HCT116 (cell line): ENCODE measurements around the gene EXOC4. TPM values are rescaled to one million over a fixed set of nuclear protein-coding genes. Genes with fewer than 3 reads are reported as not detected.

Source experiments
- ATAC-seq: fragments of 200-7000 bp; cut with Tn5 transposase; 2 replicates; pipeline ENCODE4 v1.9.1; 2020; ENCODE audit warnings: mild to moderate bottlenecking, moderate library complexity
- BruUV-seq: library from RNA; stranded (reverse); fragments of 400-500 nt; replicated peaks from 2 replicates; lab custom pipeline; 2021; lab: Mats Ljungman, UMichigan
- CTCF ChIA-PET: fragments of 300-600 bp; sonication (Branson Sonifier 250); formaldehyde crosslinking; loops from one replicate; lab custom pipeline; 2021; ENCODE audit warnings: antibody characterized with exemption; lab: Charles Lee
- POLR2A ChIA-PET: fragments of 300-600, 350-600 bp; sonication (Branson Sonifier 250); formaldehyde crosslinking; loops from one replicate; lab custom pipeline; 2021; ENCODE audit warnings: antibody characterized with exemption; lab: Charles Lee
- RAD21 ChIA-PET, 2 experiments: fragments of 300-600 bp; sonication (Branson Sonifier 250); formaldehyde crosslinking; loops; one replicate each; lab custom pipeline; 2023; ENCODE audit warnings: low total read pairs in 2 of 2; ENCODE audit not compliant: uncharacterized antibody in 2 of 2, unreplicated experiment in 2 of 2, low non-redundant PET in 1 of 2; lab: Charles Lee
- DNase-seq: peaks from one replicate; pipeline ENCODE4 v3.0.0-alpha.2; 2010; ENCODE audit warnings: low read depth, low spot score
- H2AFZ ChIP-seq: fragments of 200-600 bp; shearing (Covaris generic), sonication (generic); 2 replicates; pipeline ENCODE4 v1.6.1; 2017; ENCODE audit warnings: low read depth, mixed run types, mixed read lengths, antibody characterized with exemption, low read length; ENCODE audit not compliant: poor library complexity, severe bottlenecking
- H3K27ac ChIP-seq: 2 replicates; pipeline ENCODE4 v1.5.1; 2012; ENCODE audit warnings: low read depth, low read length
- H3K27me3 ChIP-seq: fragments of 200-600 bp; sonication (generic); 2 replicates; pipeline ENCODE4 v1.6.1; 2016; ENCODE audit warnings: mixed run types, low read length, mixed read lengths; ENCODE audit not compliant: insufficient read depth
- H3K36me3 ChIP-seq, 2 experiments: fragments of 200-500 bp in 1 of 2; fragments of 200-600 bp in 1 of 2; sonication (Bioruptor generic) in 1 of 2; sonication (generic) in 1 of 2; 2 replicates each; pipeline versions ENCODE4 v1.5.1 to v1.6.1; 2014 to 2016; ENCODE audit warnings: low read length in 2 of 2, inconsistent platforms in 1 of 2, mixed read lengths in 1 of 2, mixed run types in 1 of 2; ENCODE audit not compliant: insufficient read depth in 2 of 2, control insufficient read depth in 1 of 2
- H3K4me1 ChIP-seq, 2 experiments: fragments of 200-600 bp in 1 of 2; sonication (generic) in 1 of 2; 2 replicates each; pipeline versions ENCODE4 v1.5.1 to v1.6.1; 2012 to 2017; ENCODE audit warnings: low read length in 2 of 2, inconsistent platforms in 1 of 2, mild to moderate bottlenecking in 1 of 2, mixed read lengths in 1 of 2, mixed run types in 1 of 2, moderate library complexity in 1 of 2; ENCODE audit not compliant: insufficient read depth in 2 of 2, control insufficient read depth in 1 of 2
- H3K4me2 ChIP-seq: fragments of 200-600 bp; sonication (generic); 2 replicates; pipeline ENCODE4 v1.6.1; 2017; ENCODE audit warnings: mixed run types, low read length, mixed read lengths
- H3K4me3 ChIP-seq, 2 experiments: fragments of 200-600 bp in 1 of 2; sonication (generic) in 1 of 2; replicated peaks in 1 of 2; 2 replicates each; pipeline ENCODE4 v1.5.1; 2011 to 2016; ENCODE audit warnings: low read length in 2 of 2, control low read depth in 1 of 2, low read depth in 1 of 2, mild to moderate bottlenecking in 1 of 2, mixed read lengths in 1 of 2, mixed run types in 1 of 2
- H3K79me2 ChIP-seq: fragments of 200-600 bp; sonication (generic); 2 replicates; pipeline ENCODE4 v1.6.1; 2017; ENCODE audit warnings: mild to moderate bottlenecking, mixed run types, low read length, moderate library complexity, mixed read lengths; ENCODE audit not compliant: insufficient read depth
- H3K9ac ChIP-seq: fragments of 200-600 bp; sonication (generic); 2 replicates; pipeline ENCODE4 v1.6.1; 2016; ENCODE audit warnings: low read length, mixed read lengths
- H3K9me2 ChIP-seq: fragments of 200-600 bp; sonication (generic), shearing (Covaris generic); 2 replicates; pipeline ENCODE4 v1.6.1; 2017; ENCODE audit warnings: mixed run types, mild to moderate bottlenecking, moderate library complexity; ENCODE audit not compliant: insufficient read depth
- H3K9me3 ChIP-seq, 2 experiments: fragments of 200-500 bp in 1 of 2; fragments of 200-600 bp in 1 of 2; sonication (Bioruptor generic) in 1 of 2; sonication (generic) in 1 of 2; 2 replicates each; pipeline ENCODE4 v1.6.1; 2014 to 2017; ENCODE audit warnings: low read length in 2 of 2, mixed read lengths in 2 of 2, inconsistent platforms in 1 of 2, low read depth in 1 of 2, mild to moderate bottlenecking in 1 of 2, mixed run types in 1 of 2, moderate library complexity in 1 of 2; ENCODE audit not compliant: control insufficient read depth in 1 of 2, insufficient read depth in 1 of 2
- H4K20me1 ChIP-seq: fragments of 200-600 bp; sonication (generic), shearing (Covaris generic); 2 replicates; pipeline ENCODE4 v1.6.1; 2017; ENCODE audit warnings: mixed run types, mild to moderate bottlenecking, moderate library complexity; ENCODE audit not compliant: insufficient read depth
- CBX3 ChIP-seq: IDR thresholded peaks from 2 replicates; pipeline ENCODE4 v1.6.1; 2012; ENCODE audit warnings: low read depth
- CEBPB ChIP-seq: IDR thresholded peaks from 2 replicates; pipeline ENCODE4 v1.6.1; 2012; ENCODE audit warnings: low read depth
- ELF1 ChIP-seq: IDR thresholded peaks from 2 replicates; pipeline ENCODE4 v1.6.1; 2012; ENCODE audit warnings: low read depth, borderline replicate concordance
- EZH2 ChIP-seq: fragments of 200-600 bp; sonication (generic); IDR thresholded peaks from 2 replicates; pipeline ENCODE4 v1.6.1; 2017; ENCODE audit warnings: antibody characterized with exemption, mixed run types
- EZH2phosphoT487 ChIP-seq: fragments of 200-600 bp; IDR thresholded peaks from 2 replicates; pipeline ENCODE4 v1.6.1; 2018; ENCODE audit warnings: antibody characterized with exemption, borderline replicate concordance
- FOSL1 ChIP-seq: IDR thresholded peaks from 2 replicates; pipeline ENCODE4 v1.6.1; 2012; ENCODE audit warnings: low read depth
- JUND ChIP-seq: IDR thresholded peaks from 2 replicates; pipeline ENCODE4 v1.6.1; 2012
- MAX ChIP-seq: IDR thresholded peaks from 2 replicates; pipeline ENCODE4 v1.6.1; 2012
- POLR2AphosphoS5 ChIP-seq: IDR thresholded peaks from 2 replicates; pipeline ENCODE4 v1.6.1; 2011; ENCODE audit warnings: mild to moderate bottlenecking, low read depth, low read length, moderate library complexity
- RAD21 ChIP-seq: IDR thresholded peaks from 2 replicates; pipeline ENCODE4 v1.6.1; 2012; ENCODE audit warnings: low read depth, mild to moderate bottlenecking
- SIN3A ChIP-seq: IDR thresholded peaks from 2 replicates; pipeline ENCODE4 v1.6.1; 2012; ENCODE audit warnings: low read depth
- SP1 ChIP-seq: IDR thresholded peaks from 2 replicates; pipeline ENCODE4 v1.6.1; 2012; ENCODE audit warnings: low read depth
- TCF7L2 ChIP-seq: IDR thresholded peaks from 2 replicates; pipeline ENCODE4 v1.7.0; 2011; ENCODE audit warnings: borderline replicate concordance, inconsistent platforms; ENCODE audit not compliant: insufficient read depth, insufficient read length; ENCODE audit errors: extremely low read depth
- YY1 ChIP-seq: IDR thresholded peaks from 2 replicates; pipeline ENCODE4 v1.6.1; 2011; ENCODE audit warnings: low read length, low read depth, moderate library complexity, mild to moderate bottlenecking; ENCODE audit not compliant: insufficient replicate concordance; ENCODE audit errors: extremely low read depth
- ZFX ChIP-seq: fragments of 450-650 bp; IDR thresholded peaks from 2 replicates; pipeline ENCODE4 v1.6.1; 2017
- intact Hi-C: fragments of 100-400 bp; cut with micrococcal nuclease; formaldehyde crosslinking; loops from 2 replicates; pipeline ENCODE4 v1.10.0; 2022
- total RNA-seq: library from RNA; stranded (reverse); gene quantifications from one replicate; pipeline ENCODE4 v1.2.1, GENCODE V29; 2021; ENCODE audit not compliant: unreplicated experiment
- TF ChIP-seq, protein P1 (sequence below), 3 experiments: fragments of 200-600 bp in 1 of 3; sonication (generic) in 1 of 3; IDR thresholded peaks in 2 of 3; conservative IDR thresholded peaks in 1 of 3; 2 replicates each; pipeline ENCODE4 v1.5.1; 2012 to 2017; ENCODE audit warnings: low read depth in 2 of 3, low read length in 2 of 3, antibody characterized with exemption in 1 of 3, borderline replicate concordance in 1 of 3, control low read depth in 1 of 3, mild to moderate bottlenecking in 1 of 3, mixed read lengths in 1 of 3, mixed run types in 1 of 3, moderate library complexity in 1 of 3; ENCODE audit not compliant: insufficient read depth in 1 of 3
- TF ChIP-seq, protein P2 (sequence below): IDR thresholded peaks from 2 replicates; pipeline ENCODE4 v1.6.1; 2012; ENCODE audit warnings: low read depth

EXOC4 gene
- total RNA-seq, 1 experiment from 2014 or later, result 40.3 TPM

- TF ChIP-seq, protein P1, sequence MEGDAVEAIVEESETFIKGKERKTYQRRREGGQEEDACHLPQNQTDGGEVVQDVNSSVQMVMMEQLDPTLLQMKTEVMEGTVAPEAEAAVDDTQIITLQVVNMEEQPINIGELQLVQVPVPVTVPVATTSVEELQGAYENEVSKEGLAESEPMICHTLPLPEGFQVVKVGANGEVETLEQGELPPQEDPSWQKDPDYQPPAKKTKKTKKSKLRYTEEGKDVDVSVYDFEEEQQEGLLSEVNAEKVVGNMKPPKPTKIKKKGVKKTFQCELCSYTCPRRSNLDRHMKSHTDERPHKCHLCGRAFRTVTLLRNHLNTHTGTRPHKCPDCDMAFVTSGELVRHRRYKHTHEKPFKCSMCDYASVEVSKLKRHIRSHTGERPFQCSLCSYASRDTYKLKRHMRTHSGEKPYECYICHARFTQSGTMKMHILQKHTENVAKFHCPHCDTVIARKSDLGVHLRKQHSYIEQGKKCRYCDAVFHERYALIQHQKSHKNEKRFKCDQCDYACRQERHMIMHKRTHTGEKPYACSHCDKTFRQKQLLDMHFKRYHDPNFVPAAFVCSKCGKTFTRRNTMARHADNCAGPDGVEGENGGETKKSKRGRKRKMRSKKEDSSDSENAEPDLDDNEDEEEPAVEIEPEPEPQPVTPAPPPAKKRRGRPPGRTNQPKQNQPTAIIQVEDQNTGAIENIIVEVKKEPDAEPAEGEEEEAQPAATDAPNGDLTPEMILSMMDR (IDR thresholded peaks at IDR 0.05 in 2 of 3, conservative IDR thresholded peaks at IDR 0.05 in 1 of 3; ENCODE audit: borderline replicate concordance in 1 of 3, insufficient read depth in 1 of 3, low read depth in 2 of 3, low read length in 2 of 3), result no peak
- no peak for TF ChIP-seq JUND
- no peak for TF ChIP-seq CEBPB
Measured at GRCh38 chr7:133252858-133253518, at the start of gene EXOC4 (continued).

DNA sequence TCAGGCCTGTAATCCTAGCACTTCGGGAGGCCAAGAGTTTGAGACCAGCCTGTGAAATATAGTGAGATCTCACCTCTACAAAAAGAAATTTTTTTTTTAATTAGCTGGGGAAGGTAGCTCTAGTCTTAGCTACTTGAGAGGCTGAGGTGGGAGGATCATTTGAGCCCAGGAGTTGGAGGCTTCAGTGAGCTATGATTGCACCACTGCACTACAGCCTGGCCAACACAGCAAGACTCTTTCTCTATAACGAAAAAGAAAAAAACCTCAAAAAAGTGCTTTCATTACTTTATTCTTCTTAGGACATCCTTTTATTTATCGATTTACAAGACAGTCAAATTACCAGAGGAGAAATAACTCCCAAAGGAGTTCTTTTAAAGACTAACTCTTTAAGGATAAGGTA, 49.4 kb upstream of the EXOC4 start:
- H3K4me1 ChIP-seq, result no peaks in the 10 kb centered on the region
- CTCF ChIA-PET, result no interaction called here
- intact Hi-C loops, result no loop called here
- no peaks in the 10 kb centered on the region for H3K9me2 ChIP-seq
- RAD21 ChIA-PET, result no interaction called here
- H3K9me3 ChIP-seq, result no peaks in the 10 kb centered on the region
- H3K4me3 ChIP-seq, result no peak overlapping the region
- TF ChIP-seq CBX3 (no peak), FOSL1 (no peak), RAD21 (no peak), EZH2 (no peak), JUND (no peak), YY1 (no peak), POLR2AphosphoS5 (no peak), MAX (no peak), EZH2phosphoT487 (no peak), ELF1 (no peak), SIN3A (no peak), ZFX (no peak), TCF7L2 (no peak), SP1 (no peak)
- TF ChIP-seq, protein P1 (IDR thresholded peaks at IDR 0.05 in 2 of 3, conservative IDR thresholded peaks at IDR 0.05 in 1 of 3; ENCODE audit: borderline replicate concordance in 1 of 3, insufficient read depth in 1 of 3, low read depth in 2 of 3, low read length in 2 of 3), result no peak
- TF ChIP-seq, protein P2, sequence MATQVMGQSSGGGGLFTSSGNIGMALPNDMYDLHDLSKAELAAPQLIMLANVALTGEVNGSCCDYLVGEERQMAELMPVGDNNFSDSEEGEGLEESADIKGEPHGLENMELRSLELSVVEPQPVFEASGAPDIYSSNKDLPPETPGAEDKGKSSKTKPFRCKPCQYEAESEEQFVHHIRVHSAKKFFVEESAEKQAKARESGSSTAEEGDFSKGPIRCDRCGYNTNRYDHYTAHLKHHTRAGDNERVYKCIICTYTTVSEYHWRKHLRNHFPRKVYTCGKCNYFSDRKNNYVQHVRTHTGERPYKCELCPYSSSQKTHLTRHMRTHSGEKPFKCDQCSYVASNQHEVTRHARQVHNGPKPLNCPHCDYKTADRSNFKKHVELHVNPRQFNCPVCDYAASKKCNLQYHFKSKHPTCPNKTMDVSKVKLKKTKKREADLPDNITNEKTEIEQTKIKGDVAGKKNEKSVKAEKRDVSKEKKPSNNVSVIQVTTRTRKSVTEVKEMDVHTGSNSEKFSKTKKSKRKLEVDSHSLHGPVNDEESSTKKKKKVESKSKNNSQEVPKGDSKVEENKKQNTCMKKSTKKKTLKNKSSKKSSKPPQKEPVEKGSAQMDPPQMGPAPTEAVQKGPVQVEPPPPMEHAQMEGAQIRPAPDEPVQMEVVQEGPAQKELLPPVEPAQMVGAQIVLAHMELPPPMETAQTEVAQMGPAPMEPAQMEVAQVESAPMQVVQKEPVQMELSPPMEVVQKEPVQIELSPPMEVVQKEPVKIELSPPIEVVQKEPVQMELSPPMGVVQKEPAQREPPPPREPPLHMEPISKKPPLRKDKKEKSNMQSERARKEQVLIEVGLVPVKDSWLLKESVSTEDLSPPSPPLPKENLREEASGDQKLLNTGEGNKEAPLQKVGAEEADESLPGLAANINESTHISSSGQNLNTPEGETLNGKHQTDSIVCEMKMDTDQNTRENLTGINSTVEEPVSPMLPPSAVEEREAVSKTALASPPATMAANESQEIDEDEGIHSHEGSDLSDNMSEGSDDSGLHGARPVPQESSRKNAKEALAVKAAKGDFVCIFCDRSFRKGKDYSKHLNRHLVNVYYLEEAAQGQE, result no peak
- no TSS peak for BruUV-seq
- no peak overlapping the region for H3K27ac ChIP-seq
- H3K9ac ChIP-seq, result no peak overlapping the region
- DNase-seq (no peak), ATAC-seq (no peak)
- H3K27me3 ChIP-seq, result no peaks in the 10 kb centered on the region
- no peak overlapping the region for H3K4me2 ChIP-seq
- H4K20me1 ChIP-seq, result no peaks in the 10 kb centered on the region
- H2AFZ ChIP-seq, result no peak overlapping the region
- no peaks in the 10 kb centered on the region for H3K36me3 ChIP-seq
- POLR2A ChIA-PET, result no interaction called here
- H3K79me2 ChIP-seq, result no peaks in the 10 kb centered on the region
